ENCODE measurements around the gene WDR4.
A peak's percentile ranks its signal among the peaks of the same experiment; 100 is the strongest.
"Not testable (repeated sequence)": the region's sequence is repeated elsewhere in the genome, so short reads cannot be mapped to it uniquely, and the experiment has no call there.

WDR4 gene

GRCh38 chr21:42880352-42880751 is 1.0 kb upstream of the WDR4 start:
- H3K4me3 ChIP-seq (ENCODE audit: low read depth, low read length): peak overlapping the region; percentile 98
- DNase-seq (ENCODE audit: low read depth): no peak
- TF ChIP-seq MYC (IDR thresholded peaks at IDR 0.05; ENCODE audit: low read depth, low read length) (no peak), CTCF (IDR thresholded peaks at IDR 0.05; ENCODE audit: low read depth, low read length) (no peak), POLR2A (IDR thresholded peaks at IDR 0.05; ENCODE audit: extremely low read depth, insufficient read length) (no peak)
- TF ChIP-seq, protein P1, sequence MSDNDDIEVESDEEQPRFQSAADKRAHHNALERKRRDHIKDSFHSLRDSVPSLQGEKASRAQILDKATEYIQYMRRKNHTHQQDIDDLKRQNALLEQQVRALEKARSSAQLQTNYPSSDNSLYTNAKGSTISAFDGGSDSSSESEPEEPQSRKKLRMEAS (IDR thresholded peaks at IDR 0.05; ENCODE audit: low read depth, low read length): no peak

GRCh38 chr21:42878678-42878992 is 704 bp downstream of the WDR4 start:
- DNase-seq (ENCODE audit: low read depth): no peak
- peak overlapping the region; percentile 98 for H3K4me3 ChIP-seq (ENCODE audit: low read depth, low read length)
- no peak for TF ChIP-seq MYC (IDR thresholded peaks at IDR 0.05; ENCODE audit: low read depth, low read length)
- TF ChIP-seq POLR2A (IDR thresholded peaks at IDR 0.05; ENCODE audit: extremely low read depth, insufficient read length): no peak
- TF ChIP-seq, protein P1 (IDR thresholded peaks at IDR 0.05; ENCODE audit: low read depth, low read length): no peak
- no peak for TF ChIP-seq CTCF (IDR thresholded peaks at IDR 0.05; ENCODE audit: low read depth, low read length)

DNA sequence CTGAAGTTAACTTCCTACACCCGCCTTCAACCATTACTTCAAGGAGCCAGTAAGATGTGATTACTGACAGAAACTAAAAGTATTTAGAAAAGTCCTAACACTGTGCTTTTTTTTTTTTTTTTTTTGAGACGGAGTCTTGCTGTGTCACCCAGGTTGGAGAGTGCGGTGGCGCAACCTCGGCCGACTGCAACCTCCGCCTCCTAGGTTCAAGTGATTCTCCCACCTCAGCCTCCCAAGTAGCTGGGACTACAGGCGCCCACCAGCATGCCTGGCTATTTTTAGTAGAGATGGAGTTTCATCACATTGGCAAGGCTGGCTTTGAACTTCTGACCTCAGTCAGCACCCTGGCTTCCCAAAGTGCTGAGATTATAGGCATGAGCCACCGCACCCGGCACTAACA is 3.5 kb downstream of the WDR4 start:
- H3K4me3 ChIP-seq (ENCODE audit: low read depth, low read length); DNase-seq (ENCODE audit: low read depth): not testable (repeated sequence)

- TF ChIP-seq CTCF (IDR thresholded peaks at IDR 0.05; ENCODE audit: low read depth, low read length) (no peak), POLR2A (IDR thresholded peaks at IDR 0.05; ENCODE audit: extremely low read depth, insufficient read length) (no peak), MYC (IDR thresholded peaks at IDR 0.05; ENCODE audit: low read depth, low read length) (no peak)
- TF ChIP-seq, protein P1 (IDR thresholded peaks at IDR 0.05; ENCODE audit: low read depth, low read length): no peak
- DNase-seq (ENCODE audit: low read depth): no peak
- H3K4me3 ChIP-seq (ENCODE audit: low read depth, low read length): no peak overlapping the region
Measured at GRCh38 chr21:42873096-42873495, 6.2 kb downstream of the WDR4 start.

DNA sequence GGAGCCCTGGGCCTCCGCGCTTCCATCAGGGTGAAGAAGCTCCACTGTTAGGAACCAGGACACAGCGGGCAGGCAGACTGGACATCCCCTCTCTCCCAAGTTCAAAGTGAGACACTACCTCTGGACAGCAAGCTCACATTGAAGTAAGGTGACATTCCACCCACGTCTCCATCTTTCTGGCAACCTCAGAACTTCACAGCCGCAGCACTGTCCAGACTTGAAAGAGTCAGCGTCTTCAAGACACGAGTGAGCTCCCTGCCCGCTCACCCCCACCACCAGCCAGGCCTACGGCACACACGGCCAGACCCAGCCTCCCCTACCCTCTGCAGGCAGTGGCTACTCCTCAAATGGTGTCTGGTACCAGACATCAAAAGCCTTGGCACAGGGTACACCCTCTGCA is 11.1 kb downstream of the WDR4 start:
- DNase-seq (ENCODE audit: low read depth): no peak
- H3K4me3 ChIP-seq (ENCODE audit: low read depth, low read length): no peak overlapping the region
- no peak for TF ChIP-seq MYC (IDR thresholded peaks at IDR 0.05; ENCODE audit: low read depth, low read length)

- H3K4me3 ChIP-seq (ENCODE audit: low read depth, low read length): no peak overlapping the region
- TF ChIP-seq, protein P1 (IDR thresholded peaks at IDR 0.05; ENCODE audit: low read depth, low read length): no peak
- TF ChIP-seq POLR2A (IDR thresholded peaks at IDR 0.05; ENCODE audit: extremely low read depth, insufficient read length) (no peak), MYC (IDR thresholded peaks at IDR 0.05; ENCODE audit: low read depth, low read length) (no peak), CTCF (IDR thresholded peaks at IDR 0.05; ENCODE audit: low read depth, low read length) (no peak)
- DNase-seq (ENCODE audit: low read depth): no peak
Measured at GRCh38 chr21:42865776-42866160, 13.6 kb downstream of the WDR4 start.

DNA sequence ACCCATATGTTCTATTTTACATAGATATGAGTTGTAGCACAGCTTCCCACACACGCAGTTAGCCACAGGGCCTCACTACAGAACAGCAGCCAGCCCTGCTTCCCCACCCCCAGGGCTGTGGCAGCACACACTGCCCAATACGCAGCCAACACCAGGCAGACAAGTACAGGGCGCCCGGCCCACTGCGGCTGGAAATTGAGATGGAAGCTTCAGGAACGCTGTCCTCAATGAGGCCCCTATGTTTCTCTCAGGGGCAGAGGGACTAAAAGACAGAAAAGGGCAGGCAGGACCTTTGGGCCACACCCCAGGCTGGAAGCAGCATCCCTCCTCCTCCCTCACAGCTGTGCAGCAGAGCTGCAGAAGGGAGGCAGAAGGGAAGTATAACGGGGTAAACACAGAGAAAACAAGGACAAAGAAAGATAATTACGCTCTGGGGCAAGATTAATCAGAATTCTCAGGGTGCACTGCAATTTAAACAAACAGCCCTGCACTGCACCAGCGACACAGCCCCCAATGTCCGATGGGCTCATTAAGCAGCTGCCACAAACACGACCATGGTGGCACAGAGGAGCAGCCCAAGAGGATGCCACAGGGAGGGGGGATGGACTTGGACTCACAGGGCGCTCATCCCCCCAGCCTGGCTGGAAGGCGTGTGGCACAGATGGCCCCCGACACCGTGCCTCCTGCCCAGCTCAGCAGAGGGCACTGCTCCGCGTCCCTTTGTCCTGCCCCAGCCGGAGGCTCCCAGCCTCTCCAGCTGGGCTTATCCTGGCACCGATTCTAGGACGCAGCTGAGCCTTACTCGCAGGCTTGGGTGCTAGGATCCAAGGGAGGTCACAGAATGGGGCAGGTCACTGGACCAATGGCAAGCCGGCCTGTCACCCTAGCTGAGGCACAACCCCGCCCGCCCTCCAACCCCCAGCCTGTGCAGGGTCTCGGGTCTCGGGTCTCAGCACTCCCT is 14.2 kb downstream of the WDR4 start:
- TF ChIP-seq, protein P1 (IDR thresholded peaks at IDR 0.05; ENCODE audit: low read depth, low read length): no peak
- TF ChIP-seq MYC (IDR thresholded peaks at IDR 0.05; ENCODE audit: low read depth, low read length) (no peak), POLR2A (IDR thresholded peaks at IDR 0.05; ENCODE audit: extremely low read depth, insufficient read length) (no peak), CTCF (IDR thresholded peaks at IDR 0.05; ENCODE audit: low read depth, low read length) (no peak)
- no peak overlapping the region for H3K4me3 ChIP-seq (ENCODE audit: low read depth, low read length)
- DNase-seq (ENCODE audit: low read depth): no peak
